HUES64 (cell line): Measurements from ENCODE around the gene RNF4. TPM values are rescaled to one million over a fixed set of nuclear protein-coding genes. Genes with fewer than 3 reads are reported as not detected.
A peak's percentile ranks its signal among the peaks of the same experiment; 100 is the strongest.

ENCODE experiments used
- H3K27ac ChIP-seq: 2 replicates; pipeline ENCODE4 v1.7.0; 2013; ENCODE audit warnings: low read depth, low read length, inconsistent platforms
- H3K27me3 ChIP-seq: 2 replicates; pipeline ENCODE4 v1.6.1; 2013; ENCODE audit warnings: mild to moderate bottlenecking, low read length; ENCODE audit not compliant: insufficient read depth
- H3K36me3 ChIP-seq: 2 replicates; pipeline ENCODE4 v1.6.1; 2013; ENCODE audit warnings: mild to moderate bottlenecking, low read length; ENCODE audit not compliant: insufficient read depth
- H3K4me1 ChIP-seq: 2 replicates; pipeline ENCODE4 v1.6.1; 2013; ENCODE audit warnings: mild to moderate bottlenecking, low read length, moderate library complexity; ENCODE audit not compliant: insufficient read depth
- H3K4me3 ChIP-seq: 2 replicates; pipeline ENCODE4 v1.5.1; 2013; ENCODE audit warnings: mild to moderate bottlenecking, low read length, moderate library complexity
- H3K9ac ChIP-seq: 2 replicates; pipeline ENCODE4 v1.6.1; 2013; ENCODE audit warnings: mild to moderate bottlenecking, low read depth, low read length
- H3K9me3 ChIP-seq: 2 replicates; pipeline ENCODE4 v1.6.1; 2013; ENCODE audit warnings: low read depth, low read length; ENCODE audit not compliant: insufficient read depth
- WGBS: fragments of 150-250, 120-280 bp; methylation state at CpG from one replicate; pipeline ENCODE4 v1.1.7; 2013; ENCODE audit warnings: missing lambda C conversion rate; 5-methylcytosine and 5-hydroxymethylcytosine counted together
- polyA plus RNA-seq, 2 experiments: library from polyadenylated mRNA; stranded (reverse); fragments of 50-300 nt; gene quantifications; one replicate each; pipeline ENCODE4 v1.2.3, GENCODE V29; 2013

RNF4 gene
- 61.2 TPM for polyA plus RNA-seq (2013, experiment 1 of 2)
- 65.6 TPM for polyA plus RNA-seq (2013, experiment 2 of 2)

- peaks cover 6% of the 10 kb centered on the region for H3K4me1 ChIP-seq
- H3K9ac ChIP-seq = peak within 1 kb of the TSS; percentile 95
- peak within 1 kb of the TSS; percentile 99 for H3K4me3 ChIP-seq
- peaks cover 4% of the 10 kb centered on the region for H3K27me3 ChIP-seq
- H3K36me3 ChIP-seq = peaks cover 27% of the 10 kb centered on the region
- H3K27ac ChIP-seq = peak within 1 kb of the TSS; percentile 94
- under 1% methylated on average over 74 of the region's 74 CpGs for WGBS
- no peaks in the 10 kb centered on the region for H3K9me3 ChIP-seq
These were observed at the start of gene RNF4 for GRCh38 chr4:2468456-2469191. TSS of gene RNF4 (plus strand) at chr4:2469106. CDS start at chr4:2490494, 21,388 bp downstream.

GRCh38 chr4:2419814-2420213, 49.1 kb upstream of the RNF4 start:
- Histone ChIP-seq H3K27me3 (peaks cover 74% of the 10 kb centered on the region), H3K9ac (no peak overlapping the region), H3K9me3 (no peaks in the 10 kb centered on the region), H3K4me3 (no peak overlapping the region), H3K36me3 (no peaks in the 10 kb centered on the region), H3K4me1 (peaks cover 10% of the 10 kb centered on the region; the same call in 1 of the 2 replicates), H3K27ac (no peak overlapping the region)
- WGBS = 74% methylated on average over 9 of the region's 9 CpGs

GRCh38 chr4:2421928-2422327, 47.0 kb upstream of the RNF4 start:
- Histone ChIP-seq H3K9ac (no peak overlapping the region), H3K27me3 (peaks cover 53% of the 10 kb centered on the region), H3K9me3 (no peaks in the 10 kb centered on the region), H3K27ac (no peak overlapping the region), H3K36me3 (no peaks in the 10 kb centered on the region), H3K4me3 (no peak overlapping the region), H3K4me1 (0 out of 2 replicates have a peak, but pooled peaks cover 3% of the 10 kb centered on the region)
- 87% methylated on average over 6 of the region's 6 CpGs for WGBS

- Histone ChIP-seq H3K4me3 (no peak overlapping the region), H3K4me1 (0 out of 2 replicates have a peak, but pooled peaks cover 3% of the 10 kb centered on the region), H3K9ac (no peak overlapping the region), H3K9me3 (no peaks in the 10 kb centered on the region), H3K27ac (no peak overlapping the region), H3K36me3 (no peaks in the 10 kb centered on the region), H3K27me3 (peaks cover 41% of the 10 kb centered on the region)
- 84% methylated on average over 4 of the region's 4 CpGs for WGBS
These were observed 45.8 kb upstream of the RNF4 start for GRCh38 chr4:2423066-2423465.

- Histone ChIP-seq H3K9me3 (no peaks in the 10 kb centered on the region), H3K4me1 (0 out of 2 replicates have a peak, but pooled peaks cover 3% of the 10 kb centered on the region), H3K36me3 (no peaks in the 10 kb centered on the region), H3K4me3 (no peak overlapping the region), H3K27me3 (peaks cover 38% of the 10 kb centered on the region), H3K27ac (no peak overlapping the region), H3K9ac (no peak overlapping the region)
- WGBS = 85% methylated on average over 10 of the region's 10 CpGs
These were observed 45.2 kb upstream of the RNF4 start for GRCh38 chr4:2423695-2424094.

- no peak overlapping the region for H3K27ac ChIP-seq
- H3K36me3 ChIP-seq = no peaks in the 10 kb centered on the region
- peaks cover 29% of the 10 kb centered on the region for H3K27me3 ChIP-seq
- no peak overlapping the region for H3K4me3 ChIP-seq
- 91% methylated on average over 10 of the region's 10 CpGs for WGBS
- H3K4me1 ChIP-seq = 0 out of 2 replicates have a peak, but pooled peaks cover 3% of the 10 kb centered on the region
- no peaks in the 10 kb centered on the region for H3K9me3 ChIP-seq
- no peak overlapping the region for H3K9ac ChIP-seq
These were observed 44.3 kb upstream of the RNF4 start for GRCh38 chr4:2424581-2424980.

- no peaks in the 10 kb centered on the region for H3K36me3 ChIP-seq
- no peak overlapping the region for H3K27ac ChIP-seq
- 91% methylated on average over 13 of the region's 13 CpGs for WGBS
- 0 out of 2 replicates have a peak, but pooled peaks cover 3% of the 10 kb centered on the region for H3K4me1 ChIP-seq
- H3K27me3 ChIP-seq = peaks cover 20% of the 10 kb centered on the region
- H3K4me3 ChIP-seq = no peak overlapping the region
- no peak overlapping the region for H3K9ac ChIP-seq
- no peaks in the 10 kb centered on the region for H3K9me3 ChIP-seq
These were observed 43.4 kb upstream of the RNF4 start for GRCh38 chr4:2425386-2426068.

GRCh38 chr4:2426069-2426397, 42.9 kb upstream of the RNF4 start:
- H3K9ac ChIP-seq = no peak overlapping the region
- 92% methylated on average over 8 of the region's 8 CpGs for WGBS
- no peaks in the 10 kb centered on the region for H3K36me3 ChIP-seq
- H3K27ac ChIP-seq = no peak overlapping the region
- no peaks in the 10 kb centered on the region for H3K9me3 ChIP-seq
- H3K4me3 ChIP-seq = no peak overlapping the region
- H3K27me3 ChIP-seq = peaks cover 15% of the 10 kb centered on the region
- 0 out of 2 replicates have a peak, but pooled peaks cover 3% of the 10 kb centered on the region for H3K4me1 ChIP-seq

- no peaks in the 10 kb centered on the region for H3K36me3 ChIP-seq
- H3K27ac ChIP-seq = no peak overlapping the region
- 89% methylated on average over 13 of the region's 13 CpGs for WGBS
- no peak overlapping the region for H3K9ac ChIP-seq
- 0 out of 2 replicates have a peak, but pooled peaks cover 3% of the 10 kb centered on the region for H3K4me1 ChIP-seq
- H3K27me3 ChIP-seq = peaks cover 8% of the 10 kb centered on the region
- no peaks in the 10 kb centered on the region for H3K9me3 ChIP-seq
- no peak overlapping the region for H3K4me3 ChIP-seq
These were observed 42.1 kb upstream of the RNF4 start for GRCh38 chr4:2426711-2427275.

- WGBS = 91% methylated on average over 23 of the region's 23 CpGs
- H3K27ac ChIP-seq = no peak overlapping the region
- no peak overlapping the region for H3K9ac ChIP-seq
These were observed 41.2 kb upstream of the RNF4 start for GRCh38 chr4:2427383-2428334.

More at GRCh38 chr4:2427383-2428334, 41.2 kb upstream of the RNF4 start:
- no peaks in the 10 kb centered on the region for H3K9me3 ChIP-seq
- no peak overlapping the region for H3K4me3 ChIP-seq
- H3K4me1 ChIP-seq = 0 out of 2 replicates have a peak, but pooled peaks cover 3% of the 10 kb centered on the region
- H3K27me3 ChIP-seq = no peaks in the 10 kb centered on the region; the same call in 1 of the 2 replicates
- no peaks in the 10 kb centered on the region for H3K36me3 ChIP-seq
